Neural progenitor cell (in vitro differentiated cells): ENCODE results near the gene SMARCA4. TPM values are rescaled to one million over a fixed set of nuclear protein-coding genes. Genes with fewer than 3 reads are reported as not detected.

ENCODE experiments used
- DNase-seq: peaks from one replicate; pipeline ENCODE4 v3.0.0-alpha.2; 2016; ENCODE audit warnings: low spot score
- H2AFZ ChIP-seq: fragments of 200-600 bp; sonication (generic); replicated peaks from 2 replicates; pipeline ENCODE4 v1.6.1; 2016; ENCODE audit warnings: antibody characterized with exemption
- H3F3A ChIP-seq: fragments of 200-600 bp; sonication (generic); 2 replicates; pipeline ENCODE4 v1.6.1; 2016; ENCODE audit warnings: antibody characterized with exemption, low read depth
- H3K27ac ChIP-seq: fragments of 200-600 bp; sonication (generic); 2 replicates; pipeline ENCODE4 v1.5.1; 2016; ENCODE audit warnings: mild to moderate bottlenecking
- H3K27me3 ChIP-seq: fragments of 200-600 bp; sonication (generic); 2 replicates; pipeline ENCODE4 v1.6.1; 2016; ENCODE audit warnings: mild to moderate bottlenecking, moderate library complexity
- H3K36me3 ChIP-seq: fragments of 200-600 bp; sonication (generic); 2 replicates; pipeline ENCODE4 v1.5.1; 2016
- H3K4me1 ChIP-seq: fragments of 200-600 bp; sonication (generic); 2 replicates; pipeline ENCODE4 v1.6.1; 2016; ENCODE audit warnings: mixed run types
- H3K4me2 ChIP-seq: fragments of 200-600 bp; sonication (generic); 2 replicates; pipeline ENCODE4 v1.6.1; 2016
- H3K4me3 ChIP-seq: fragments of 200-600 bp; sonication (generic); 2 replicates; pipeline ENCODE4 v1.5.1; 2016
- H3K79me2 ChIP-seq: fragments of 200-600 bp; sonication (generic); 2 replicates; pipeline ENCODE4 v1.6.1; 2016; ENCODE audit warnings: low read depth
- H3K9ac ChIP-seq: fragments of 200-600 bp; sonication (generic); 2 replicates; pipeline ENCODE4 v1.6.1; 2016
- H3K9me3 ChIP-seq: fragments of 200-600 bp; sonication (generic); 2 replicates; pipeline ENCODE4 v1.5.1; 2016; ENCODE audit warnings: low read depth
- H4K20me1 ChIP-seq: fragments of 200-600 bp; sonication (generic); 2 replicates; pipeline ENCODE4 v1.6.1; 2016; ENCODE audit warnings: low read depth
- H3K27ac Mint-ChIP-seq: 3 replicates; pipeline ENCODE4 v1.8.0; 2021; ENCODE audit warnings: mixed read lengths
- H3K27me3 Mint-ChIP-seq: 2 replicates; pipeline ENCODE4 v1.8.0; 2022; ENCODE audit warnings: low read depth, mild to moderate bottlenecking, inconsistent platforms, moderate library complexity, mixed read lengths; ENCODE audit not compliant: insufficient read depth
- H3K36me3 Mint-ChIP-seq: 3 replicates; pipeline ENCODE4 v1.8.0; 2021; ENCODE audit warnings: mixed read lengths
- H3K4me1 Mint-ChIP-seq: 3 replicates; pipeline ENCODE4 v1.8.0; 2021; ENCODE audit warnings: mixed read lengths
- H3K4me3 Mint-ChIP-seq: 3 replicates; pipeline ENCODE4 v1.8.0; 2021; ENCODE audit warnings: mild to moderate bottlenecking, moderate library complexity, mixed read lengths
- H3K9me3 Mint-ChIP-seq: 3 replicates; pipeline ENCODE4 v1.8.0; 2020; ENCODE audit warnings: mixed read lengths
- EZH2 ChIP-seq: fragments of 200-600 bp; sonication (generic); IDR thresholded peaks from 2 replicates; pipeline ENCODE4 v1.6.1; 2017; ENCODE audit warnings: antibody characterized with exemption, mild to moderate bottlenecking, moderate library complexity
- EZH2phosphoT487 ChIP-seq: fragments of 200-600 bp; sonication (generic); IDR thresholded peaks from 2 replicates; pipeline ENCODE4 v1.6.1; 2017; ENCODE audit warnings: antibody characterized with exemption
- total RNA-seq: library from RNA; depleted of rRNA; stranded (reverse); fragments of >200 nt; gene quantifications from 2 replicates; pipeline ENCODE4 v1.2.3, GENCODE V29; 2015; ENCODE audit warnings: low replicate concordance
- TF ChIP-seq, protein P1 (sequence below): fragments of 200-600 bp; sonication (generic); IDR thresholded peaks from 2 replicates; pipeline ENCODE4 v1.5.1; 2017; ENCODE audit warnings: antibody characterized with exemption, mild to moderate bottlenecking

The SMARCA4 gene
- total RNA-seq, 1 donor from 2014 or later: 169 TPM

DNA sequence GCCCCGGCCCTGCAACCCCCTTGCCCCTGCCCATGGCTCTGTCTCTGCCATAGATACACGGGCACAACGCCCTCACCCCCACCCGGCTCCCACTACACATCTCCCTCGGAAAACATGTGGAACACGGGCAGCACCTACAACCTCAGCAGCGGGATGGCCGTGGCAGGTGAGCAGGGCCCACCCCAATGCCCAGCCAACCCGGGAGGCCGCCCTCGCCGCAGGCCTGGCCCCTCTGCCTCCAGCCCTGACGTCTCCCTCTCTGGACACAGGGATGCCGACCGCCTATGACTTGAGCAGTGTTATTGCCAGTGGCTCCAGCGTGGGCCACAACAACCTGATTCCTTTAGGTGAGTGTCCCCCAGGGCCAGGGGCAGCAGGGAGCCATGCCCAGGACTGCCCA is 40.0 kb upstream of the SMARCA4 start:
- DNase-seq: no peak
- H3K36me3 Mint-ChIP-seq: peaks cover 9% of the 10 kb centered on the region
- no peak overlapping the region for H3K4me3 Mint-ChIP-seq
- Histone ChIP-seq H3K4me3 (no peak overlapping the region), H3K79me2 (no peaks in the 10 kb centered on the region), H2AFZ (no peak overlapping the region), H3K27me3 (no peaks in the 10 kb centered on the region), H3F3A (peaks cover 4% of the 10 kb centered on the region), H3K4me2 (no peak overlapping the region), H3K9ac (no peak overlapping the region), H3K27ac (no peak overlapping the region), H3K4me1 (no peaks in the 10 kb centered on the region), H3K36me3 (no peaks in the 10 kb centered on the region), H4K20me1 (no peaks in the 10 kb centered on the region), H3K9me3 (no peaks in the 10 kb centered on the region)
- no peaks in the 10 kb centered on the region for H3K9me3 Mint-ChIP-seq
- H3K27ac Mint-ChIP-seq: no peak overlapping the region
- H3K27me3 Mint-ChIP-seq: peaks cover 7% of the 10 kb centered on the region
- no peaks in the 10 kb centered on the region for H3K4me1 Mint-ChIP-seq
- TF ChIP-seq EZH2phosphoT487: no peak
- TF ChIP-seq, protein P1, sequence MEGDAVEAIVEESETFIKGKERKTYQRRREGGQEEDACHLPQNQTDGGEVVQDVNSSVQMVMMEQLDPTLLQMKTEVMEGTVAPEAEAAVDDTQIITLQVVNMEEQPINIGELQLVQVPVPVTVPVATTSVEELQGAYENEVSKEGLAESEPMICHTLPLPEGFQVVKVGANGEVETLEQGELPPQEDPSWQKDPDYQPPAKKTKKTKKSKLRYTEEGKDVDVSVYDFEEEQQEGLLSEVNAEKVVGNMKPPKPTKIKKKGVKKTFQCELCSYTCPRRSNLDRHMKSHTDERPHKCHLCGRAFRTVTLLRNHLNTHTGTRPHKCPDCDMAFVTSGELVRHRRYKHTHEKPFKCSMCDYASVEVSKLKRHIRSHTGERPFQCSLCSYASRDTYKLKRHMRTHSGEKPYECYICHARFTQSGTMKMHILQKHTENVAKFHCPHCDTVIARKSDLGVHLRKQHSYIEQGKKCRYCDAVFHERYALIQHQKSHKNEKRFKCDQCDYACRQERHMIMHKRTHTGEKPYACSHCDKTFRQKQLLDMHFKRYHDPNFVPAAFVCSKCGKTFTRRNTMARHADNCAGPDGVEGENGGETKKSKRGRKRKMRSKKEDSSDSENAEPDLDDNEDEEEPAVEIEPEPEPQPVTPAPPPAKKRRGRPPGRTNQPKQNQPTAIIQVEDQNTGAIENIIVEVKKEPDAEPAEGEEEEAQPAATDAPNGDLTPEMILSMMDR: no peak
- no peak for TF ChIP-seq EZH2

DNA sequence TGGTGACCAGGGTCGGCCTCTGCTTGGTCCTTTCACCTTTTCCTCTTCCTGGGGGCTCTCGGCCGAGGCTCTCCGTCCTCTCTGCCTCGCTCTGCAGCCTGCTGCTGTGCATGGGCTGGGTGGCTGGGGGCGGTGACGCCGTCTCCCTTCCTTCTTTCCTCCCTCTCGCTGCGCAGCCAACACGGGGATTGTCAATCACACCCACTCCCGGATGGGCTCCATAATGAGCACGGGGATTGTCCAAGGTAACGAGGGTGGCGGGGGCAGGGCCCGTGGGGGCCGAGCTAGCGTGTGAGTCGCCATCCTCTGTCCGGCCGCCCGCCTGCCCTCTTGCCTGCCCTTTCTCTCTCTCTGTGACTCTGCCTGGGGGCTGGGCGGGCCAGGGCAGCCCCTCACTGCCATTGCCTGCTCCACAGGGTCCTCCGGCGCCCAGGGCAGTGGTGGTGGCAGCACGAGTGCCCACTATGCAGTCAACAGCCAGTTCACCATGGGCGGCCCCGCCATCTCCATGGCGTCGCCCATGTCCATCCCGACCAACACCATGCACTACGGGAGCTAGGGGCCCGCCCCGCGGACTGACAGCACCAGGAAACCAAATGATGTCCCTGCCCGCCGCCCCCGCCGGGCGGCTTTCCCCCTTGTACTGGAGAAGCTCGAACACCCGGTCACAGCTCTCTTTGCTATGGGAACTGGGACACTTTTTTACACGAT is 39.5 kb upstream of the SMARCA4 start:
- no peaks in the 10 kb centered on the region for H3K79me2 ChIP-seq
- Mint-ChIP-seq H3K27me3 (peaks cover 7% of the 10 kb centered on the region), H3K36me3 (peaks cover 9% of the 10 kb centered on the region), H3K27ac (no peak overlapping the region), H3K9me3 (no peaks in the 10 kb centered on the region), H3K4me1 (no peaks in the 10 kb centered on the region), H3K4me3 (no peak overlapping the region)
- H3K27ac ChIP-seq: no peak overlapping the region
- TF ChIP-seq, protein P1: no peak
- TF ChIP-seq EZH2phosphoT487: no peak
- no peak for TF ChIP-seq EZH2
- no peak for DNase-seq
- H3K4me3 ChIP-seq: no peak overlapping the region
- H3K4me1 ChIP-seq: no peaks in the 10 kb centered on the region
- H3K9me3 ChIP-seq: no peaks in the 10 kb centered on the region
- no peak overlapping the region for H2AFZ ChIP-seq
- no peak overlapping the region for H3K4me2 ChIP-seq
- no peaks in the 10 kb centered on the region for H3K36me3 ChIP-seq
- no peaks in the 10 kb centered on the region for H3K27me3 ChIP-seq
- H3F3A ChIP-seq: peaks cover 4% of the 10 kb centered on the region
- no peaks in the 10 kb centered on the region for H4K20me1 ChIP-seq
- no peak overlapping the region for H3K9ac ChIP-seq

DNA sequence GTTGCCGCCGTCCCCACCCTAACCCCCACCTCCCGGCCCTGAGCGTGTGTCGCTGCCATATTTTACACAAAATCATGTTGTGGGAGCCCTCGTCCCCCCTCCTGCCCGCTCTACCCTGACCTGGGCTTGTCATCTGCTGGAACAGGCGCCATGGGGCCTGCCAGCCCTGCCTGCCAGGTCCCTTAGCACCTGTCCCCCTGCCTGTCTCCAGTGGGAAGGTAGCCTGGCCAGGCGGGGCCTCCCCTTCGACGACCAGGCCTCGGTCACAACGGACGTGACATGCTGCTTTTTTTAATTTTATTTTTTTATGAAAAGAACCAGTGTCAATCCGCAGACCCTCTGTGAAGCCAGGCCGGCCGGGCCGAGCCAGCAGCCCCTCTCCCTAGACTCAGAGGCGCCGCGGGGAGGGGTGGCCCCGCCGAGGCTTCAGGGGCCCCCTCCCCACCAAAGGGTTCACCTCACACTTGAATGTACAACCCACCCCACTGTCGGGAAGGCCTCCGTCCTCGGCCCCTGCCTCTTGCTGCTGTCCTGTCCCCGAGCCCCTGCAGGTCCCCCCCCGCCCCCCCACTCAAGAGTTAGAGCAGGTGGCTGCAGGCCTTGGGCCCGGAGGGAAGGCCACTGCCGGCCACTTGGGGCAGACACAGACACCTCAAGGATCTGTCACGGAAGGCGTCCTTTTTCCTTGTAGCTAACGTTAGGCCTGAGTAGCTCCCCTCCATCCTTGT is 38.8 kb upstream of the SMARCA4 start:
- Histone ChIP-seq H2AFZ (no peak overlapping the region), H3K4me2 (no peak overlapping the region), H3F3A (peaks cover 4% of the 10 kb centered on the region), H3K27me3 (no peaks in the 10 kb centered on the region), H3K9ac (no peak overlapping the region), H3K4me3 (no peak overlapping the region), H3K27ac (no peak overlapping the region), H3K79me2 (no peaks in the 10 kb centered on the region), H3K36me3 (no peaks in the 10 kb centered on the region), H3K9me3 (no peaks in the 10 kb centered on the region), H3K4me1 (no peaks in the 10 kb centered on the region), H4K20me1 (no peaks in the 10 kb centered on the region)
- TF ChIP-seq EZH2phosphoT487 (no peak), EZH2 (no peak)
- TF ChIP-seq, protein P1: no peak
- Mint-ChIP-seq H3K36me3 (peaks cover 9% of the 10 kb centered on the region), H3K4me1 (peaks cover under 1% of the 10 kb centered on the region), H3K4me3 (no peak overlapping the region), H3K27me3 (peaks cover 7% of the 10 kb centered on the region), H3K27ac (peak overlapping the region; percentile 76), H3K9me3 (no peaks in the 10 kb centered on the region)
- no peak for DNase-seq
